HAP-1 (cell line): ENCODE results near the gene GRB10.

Experiments used
- DNase-seq, 2 experiments: peaks; one replicate each; pipeline ENCODE4 v3.0.0-alpha.2; 2016 to 2020; ENCODE audit warnings: low spot score in 2 of 2
- H3K27me3 ChIP-seq: fragments of 250-450 bp; sonication (Bioruptor Pico); 2 replicates; pipeline ENCODE4 v1.5.1; 2020; ENCODE audit warnings: low read depth, mild to moderate bottlenecking, moderate library complexity
- H3K36me3 ChIP-seq: fragments of 250-450 bp; sonication (Bioruptor Pico); replicated peaks from 2 replicates; pipeline ENCODE4 v1.5.1; 2020; ENCODE audit warnings: mild to moderate bottlenecking
- H3K4me1 ChIP-seq: fragments of 250-450 bp; sonication (Bioruptor Pico); 2 replicates; pipeline ENCODE4 v1.5.1; 2020; ENCODE audit warnings: mild to moderate bottlenecking
- H3K4me3 ChIP-seq: fragments of 250-450 bp; sonication (Bioruptor Pico); 2 replicates; pipeline ENCODE4 v1.5.1; 2020; ENCODE audit warnings: mild to moderate bottlenecking, moderate library complexity
- H3K9me3 ChIP-seq: fragments of 250-450 bp; sonication (Bioruptor Pico); 2 replicates; pipeline ENCODE4 v1.5.1; 2020; ENCODE audit warnings: mild to moderate bottlenecking, moderate library complexity
- in situ Hi-C: fragments of 300-500 bp; cut with MboI; formaldehyde crosslinking; loops from 3 replicates; pipeline ENCODE4 v1.14.3; 2020; ENCODE audit warnings: low sequenced_read_pairs, inconsistent platforms, mixed read lengths

The GRB10 gene

DNA sequence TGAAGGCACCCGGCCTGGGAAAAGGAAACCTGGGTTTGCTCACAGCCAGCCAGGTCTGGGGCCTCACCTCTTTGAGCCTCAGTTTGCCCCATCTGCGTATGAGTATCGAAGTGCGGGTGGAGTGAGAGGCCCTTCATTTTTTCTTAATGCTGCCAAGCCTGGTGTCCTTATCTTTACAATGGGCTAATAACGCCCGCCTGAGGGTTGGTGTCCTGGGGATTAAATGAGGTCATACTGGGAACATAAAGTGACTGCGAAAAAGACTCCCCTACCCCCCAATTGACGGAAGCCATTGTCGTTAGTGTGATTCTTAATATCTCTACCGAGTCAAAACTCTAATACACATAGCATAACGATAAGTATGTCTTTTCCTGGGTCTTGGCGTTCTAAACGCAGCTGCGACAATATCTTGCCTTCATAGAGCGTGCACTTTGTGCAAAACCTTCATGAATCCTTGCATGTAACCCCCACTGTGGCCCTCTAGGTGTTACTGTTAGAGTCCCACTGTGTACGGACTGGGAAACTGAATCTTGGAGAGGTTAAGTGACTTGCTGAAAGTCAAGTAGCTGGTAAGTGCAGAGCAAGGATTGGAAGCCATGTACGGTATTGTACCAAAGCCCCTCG lies 11.4 kb upstream of the GRB10 start:
- peaks cover 3% of the 10 kb centered on the region for H3K9me3 ChIP-seq
- peaks cover 13% of the 10 kb centered on the region for H3K4me1 ChIP-seq
- peak overlapping the region; percentile 35 for H3K4me3 ChIP-seq
- DNase-seq = no peak
- in situ Hi-C loops = no loop called here
- H3K27me3 ChIP-seq = no peaks in the 10 kb centered on the region
- H3K36me3 ChIP-seq = no peaks in the 10 kb centered on the region

DNA sequence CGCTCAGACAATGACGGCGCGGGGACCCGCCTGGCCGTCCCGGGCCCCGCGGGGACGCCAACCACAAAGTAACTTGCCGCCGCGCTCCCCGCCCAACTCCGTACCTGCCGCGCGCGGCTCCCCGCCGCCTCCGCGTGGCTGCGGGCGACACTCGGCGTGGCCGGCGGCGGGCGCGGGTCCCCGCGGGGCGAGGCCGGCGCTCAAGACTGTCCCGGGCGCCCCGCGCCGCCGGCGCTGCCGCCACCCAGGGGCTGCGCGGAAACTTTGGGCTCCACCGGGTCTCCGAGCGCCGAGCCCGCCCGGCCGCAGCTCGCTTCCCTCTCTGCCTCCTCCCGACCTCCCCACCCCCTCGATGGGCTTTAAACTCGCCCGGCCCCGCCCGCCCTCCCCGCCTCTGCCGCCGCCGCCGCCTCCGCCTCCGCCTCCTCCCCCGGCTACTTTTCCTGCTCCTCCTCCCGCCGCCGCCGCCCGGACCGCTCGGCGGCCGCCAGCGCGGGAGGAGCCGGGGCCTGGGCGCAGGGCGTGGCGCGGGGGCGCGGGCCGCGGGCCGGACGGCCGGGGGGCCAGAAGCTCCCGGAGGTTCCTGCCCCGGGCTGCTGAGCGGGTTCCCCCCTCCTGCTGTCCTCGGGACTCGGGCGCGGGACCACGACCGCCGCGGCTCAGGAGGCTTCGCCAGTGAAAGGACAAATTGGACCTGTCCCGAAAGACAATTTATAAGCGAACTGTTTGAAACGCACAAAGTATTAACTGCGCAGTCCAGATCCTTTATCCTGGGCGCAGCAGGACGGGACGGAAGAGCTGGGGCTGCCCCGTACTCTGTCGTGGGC lies 10.6 kb upstream of the GRB10 start:
- peaks cover 13% of the 10 kb centered on the region for H3K4me1 ChIP-seq
- in situ Hi-C loops = no loop called here
- H3K36me3 ChIP-seq = peaks cover 2% of the 10 kb centered on the region; the same call in 1 of the 2 replicates
- H3K9me3 ChIP-seq = peaks cover 5% of the 10 kb centered on the region
- peak; percentile 60 to 84 for DNase-seq
- peak overlapping the region; percentile 60 for H3K4me3 ChIP-seq
- H3K27me3 ChIP-seq = no peaks in the 10 kb centered on the region

DNA sequence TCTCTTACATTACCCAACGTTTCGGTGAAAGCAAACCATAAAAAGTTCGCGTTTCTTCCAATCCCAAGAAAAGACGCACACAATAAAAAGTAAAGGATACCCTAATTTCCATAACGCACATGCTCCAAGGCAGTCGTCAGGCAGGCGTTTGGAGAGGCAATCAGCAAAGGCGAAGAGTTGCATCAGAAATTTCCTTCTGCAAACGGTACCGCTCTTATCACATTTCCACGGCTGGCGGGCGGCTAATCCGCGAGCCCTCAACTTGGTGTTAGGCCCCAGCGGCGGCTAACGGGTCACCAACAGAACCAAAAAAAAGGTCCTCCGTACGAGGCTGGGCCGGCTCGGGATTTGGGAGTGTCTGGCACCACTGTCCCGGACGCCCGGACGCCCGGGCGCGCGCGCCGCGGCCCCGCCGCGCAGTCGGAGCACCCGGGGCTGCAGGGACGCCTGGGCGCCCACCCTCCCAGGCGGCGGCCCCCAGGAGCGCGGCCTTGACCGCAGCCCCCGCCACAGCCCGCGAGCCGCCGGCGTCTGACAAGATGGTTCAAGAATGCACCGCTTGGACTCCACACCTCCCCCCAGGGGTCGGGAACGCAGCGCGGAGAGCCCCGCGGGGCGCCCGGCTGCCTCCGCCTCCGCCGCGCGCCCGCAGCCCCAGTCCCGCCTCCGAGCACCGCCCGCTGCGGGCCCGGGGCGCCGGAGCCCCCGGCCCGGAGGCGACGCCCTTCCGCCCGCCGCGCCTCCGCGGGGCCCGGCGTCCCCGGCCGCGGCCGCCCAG lies 9.8 kb upstream of the GRB10 start:
- Histone ChIP-seq H3K4me3 (peak overlapping the region; percentile 60), H3K27me3 (no peaks in the 10 kb centered on the region), H3K36me3 (peaks cover 2% of the 10 kb centered on the region; the same call in 1 of the 2 replicates), H3K9me3 (peaks cover 5% of the 10 kb centered on the region), H3K4me1 (peaks cover 13% of the 10 kb centered on the region)
- in situ Hi-C loops = no loop called here
- peak; percentile 57 to 64 for DNase-seq

DNA sequence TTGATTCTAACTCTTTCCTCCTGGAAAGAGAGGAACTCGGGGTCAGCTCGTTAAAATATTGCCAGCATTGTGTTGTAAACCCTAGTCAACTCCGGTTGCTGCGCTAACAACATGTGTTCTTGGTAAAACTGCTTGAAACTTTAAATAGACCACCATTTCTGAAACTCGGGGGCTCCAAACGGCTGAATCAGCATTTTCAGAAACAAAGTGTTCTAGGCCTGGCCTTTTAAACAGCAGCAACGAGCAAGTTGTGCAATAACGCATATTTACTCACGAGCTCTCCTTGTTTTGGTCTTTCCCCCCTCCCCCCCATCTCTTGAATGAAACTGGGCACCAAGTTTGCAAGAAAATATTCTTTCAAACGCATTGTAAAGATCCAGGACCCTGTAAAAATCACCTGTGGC lies 9.2 kb upstream of the GRB10 start:
- in situ Hi-C loops = no loop called here
- Histone ChIP-seq H3K36me3 (peaks cover 2% of the 10 kb centered on the region; the same call in 1 of the 2 replicates), H3K4me1 (peaks cover 13% of the 10 kb centered on the region), H3K4me3 (peak overlapping the region; percentile 60), H3K9me3 (peaks cover 5% of the 10 kb centered on the region), H3K27me3 (no peaks in the 10 kb centered on the region)
- DNase-seq = peak; percentile 15 to 24

DNA sequence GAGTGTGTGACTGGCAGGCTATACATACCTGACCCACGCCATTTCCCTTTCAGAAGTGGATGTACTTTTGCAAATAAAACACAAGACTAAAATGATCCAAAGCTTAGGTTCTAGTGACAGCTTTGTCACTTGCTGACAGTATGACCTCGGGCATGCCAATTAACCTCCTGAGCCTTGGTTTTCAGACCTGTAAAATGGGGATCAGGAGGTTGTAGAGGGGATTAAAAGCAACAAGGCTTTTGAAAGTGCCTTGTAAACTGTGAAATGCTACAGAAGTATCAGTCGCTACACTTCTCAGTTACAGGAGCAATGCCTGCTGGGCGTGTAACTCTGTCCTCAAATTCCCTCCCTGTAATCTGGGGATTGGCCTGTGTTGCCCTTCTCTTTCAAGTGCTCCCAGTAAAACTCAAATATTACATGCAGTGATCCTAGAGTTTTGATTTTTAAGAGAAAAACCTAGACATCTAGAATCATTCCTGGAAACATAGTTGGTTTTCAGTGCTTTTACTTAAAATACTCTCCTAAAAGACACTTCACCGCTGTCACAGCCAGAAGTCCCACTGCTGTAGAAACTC lies 8.8 kb upstream of the GRB10 start:
- H3K36me3 ChIP-seq = peaks cover 2% of the 10 kb centered on the region; the same call in 1 of the 2 replicates
- peak; percentile 25 to 51 for DNase-seq
- peak overlapping the region; percentile 60 for H3K4me3 ChIP-seq
- in situ Hi-C loops = no loop called here
- peaks cover 5% of the 10 kb centered on the region for H3K9me3 ChIP-seq
- H3K27me3 ChIP-seq = no peaks in the 10 kb centered on the region
- H3K4me1 ChIP-seq = peaks cover 13% of the 10 kb centered on the region

DNA sequence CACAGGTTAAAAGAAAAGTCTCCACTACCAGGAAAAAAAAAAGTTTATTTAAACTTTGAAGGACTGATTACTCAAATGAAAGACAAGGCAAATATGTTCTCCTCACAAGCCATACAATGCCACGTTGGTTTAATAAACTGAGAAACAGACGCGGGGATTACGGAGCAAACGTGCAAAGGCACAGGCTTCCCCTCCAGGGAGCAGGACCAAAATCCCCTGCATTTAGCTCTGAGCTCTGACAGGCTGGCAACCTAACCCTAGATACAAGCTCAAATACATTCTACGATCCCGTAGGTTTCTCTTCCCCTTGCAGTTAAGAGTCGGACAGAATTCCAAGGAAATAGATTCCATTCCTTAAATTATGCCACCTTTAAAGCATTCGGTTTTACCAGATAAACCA lies 7.7 kb upstream of the GRB10 start:
- peaks cover 5% of the 10 kb centered on the region for H3K9me3 ChIP-seq
- no peaks in the 10 kb centered on the region for H3K27me3 ChIP-seq
- in situ Hi-C loops = no loop called here
- H3K4me1 ChIP-seq = peaks cover 13% of the 10 kb centered on the region
- DNase-seq = no peak
- no peak overlapping the region for H3K4me3 ChIP-seq
- peaks cover 2% of the 10 kb centered on the region; the same call in 1 of the 2 replicates for H3K36me3 ChIP-seq

DNA sequence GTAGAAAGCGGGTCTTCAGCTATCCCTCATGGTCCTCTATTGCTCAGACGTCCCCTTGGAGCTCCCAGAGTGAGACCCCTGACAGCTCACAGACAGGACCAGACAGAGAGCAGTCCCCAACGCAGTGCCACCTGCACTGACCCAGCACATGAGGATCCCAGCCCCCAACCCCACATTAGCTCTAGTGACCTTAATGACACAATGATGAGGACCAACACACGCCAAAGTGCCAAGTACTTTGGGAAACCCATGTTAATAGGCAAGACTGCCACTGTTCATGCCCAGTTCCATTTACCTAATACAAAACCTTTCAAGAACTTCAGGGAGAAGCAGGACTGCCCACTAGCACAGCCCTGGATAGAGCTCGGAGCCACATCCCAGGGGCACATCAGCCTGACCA lies 5.7 kb upstream of the GRB10 start:
- in situ Hi-C loops = loop anchor here (10.0 kb wide), 1 partner anchor 366 kb away; no protein-coding TSS in a partner anchor
- H3K4me1 ChIP-seq = peaks cover 19% of the 10 kb centered on the region
- DNase-seq = no peak
- H3K36me3 ChIP-seq = peaks cover 2% of the 10 kb centered on the region; the same call in 1 of the 2 replicates
- H3K27me3 ChIP-seq = no peaks in the 10 kb centered on the region
- peaks cover 5% of the 10 kb centered on the region for H3K9me3 ChIP-seq
- H3K4me3 ChIP-seq = no peak overlapping the region

DNA sequence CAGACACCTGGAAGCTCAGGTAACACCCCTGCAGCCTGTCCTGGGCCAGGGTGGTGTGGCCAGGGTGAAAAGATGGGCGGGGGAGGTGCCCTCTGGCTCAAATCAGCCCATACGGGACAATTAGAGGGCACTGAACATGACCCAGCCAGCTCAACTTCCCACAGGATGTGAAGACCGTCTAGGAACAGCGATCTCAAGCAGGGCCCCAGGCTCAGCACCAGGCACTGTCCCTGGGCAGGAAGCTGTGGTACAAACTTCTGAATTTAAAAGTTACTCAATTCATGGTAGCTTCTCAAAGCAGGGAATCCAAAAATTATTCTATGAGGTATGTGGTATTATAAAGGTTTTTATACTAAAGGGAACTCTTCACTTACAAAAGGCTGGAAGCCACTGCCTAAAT lies 5.1 kb upstream of the GRB10 start:
- Histone ChIP-seq H3K36me3 (peaks cover 2% of the 10 kb centered on the region; the same call in 1 of the 2 replicates), H3K27me3 (no peaks in the 10 kb centered on the region), H3K9me3 (peaks cover 5% of the 10 kb centered on the region), H3K4me3 (no peak overlapping the region), H3K4me1 (peaks cover 20% of the 10 kb centered on the region)
- in situ Hi-C loops = loop anchor here (10.0 kb wide), 1 partner anchor 367 kb away; no protein-coding TSS in a partner anchor
- no peak for DNase-seq

DNA sequence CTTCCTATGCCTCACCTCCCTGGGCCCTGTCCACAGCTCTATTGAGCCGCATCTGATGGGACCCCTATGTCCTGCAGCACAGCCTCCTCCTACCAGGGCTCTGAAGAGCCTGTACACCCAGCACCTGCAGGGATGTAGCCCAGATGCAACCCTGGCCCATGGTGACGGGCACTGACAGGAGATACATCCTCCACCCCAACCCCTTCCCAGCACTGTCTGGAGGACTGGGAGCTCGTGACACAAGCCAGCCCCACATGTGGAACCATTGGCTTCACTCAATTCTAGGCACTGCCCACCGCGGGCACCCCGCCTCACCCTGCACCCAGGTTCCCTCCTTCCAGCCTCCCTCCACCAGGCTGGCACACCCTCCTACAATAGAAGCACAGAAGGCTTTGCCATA lies 2.6 kb upstream of the GRB10 start:
- in situ Hi-C loops = loop anchor here (10.0 kb wide), 1 partner anchor 369 kb away; no protein-coding TSS in a partner anchor
- DNase-seq = no peak
- Histone ChIP-seq H3K4me1 (peaks cover 14% of the 10 kb centered on the region), H3K27me3 (no peaks in the 10 kb centered on the region), H3K36me3 (peaks cover 2% of the 10 kb centered on the region; the same call in 1 of the 2 replicates), H3K9me3 (peaks cover 5% of the 10 kb centered on the region), H3K4me3 (no peak overlapping the region)

DNA sequence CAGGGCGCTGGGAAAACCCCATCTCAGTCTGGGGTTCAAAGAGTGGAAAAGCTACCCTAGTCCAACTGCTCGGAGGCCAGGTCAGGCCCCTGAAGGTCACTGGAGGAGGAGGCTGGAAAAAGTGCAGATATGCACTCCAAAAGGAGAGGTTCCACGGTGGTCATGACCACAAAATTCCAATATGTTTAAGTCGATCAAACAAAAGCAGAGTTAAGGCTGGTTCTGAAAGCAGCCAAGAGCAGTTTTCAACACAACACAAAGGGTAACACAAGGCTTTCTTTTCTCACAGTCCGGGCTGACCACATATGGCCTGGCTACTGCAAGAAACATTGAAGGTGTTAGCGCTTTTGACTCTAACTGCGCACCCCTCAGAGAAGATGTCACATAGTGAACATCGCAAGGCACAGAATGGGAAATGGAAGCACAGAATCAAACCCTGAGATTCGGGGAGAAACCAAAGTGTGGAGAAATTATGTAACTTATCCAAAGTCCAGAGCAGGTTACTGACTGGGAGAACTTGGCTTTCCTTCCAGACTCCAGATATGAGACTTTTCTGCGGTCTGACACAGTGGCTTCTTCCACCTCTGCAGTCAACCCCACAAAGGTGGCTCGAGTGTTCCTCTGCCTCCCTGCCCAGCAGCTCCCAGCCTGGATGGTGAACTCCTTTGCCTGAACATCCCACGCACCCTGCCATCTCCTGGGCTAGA lies 1.3 kb upstream of the GRB10 start:
- Histone ChIP-seq H3K4me1 (peaks cover 12% of the 10 kb centered on the region), H3K36me3 (peaks cover 2% of the 10 kb centered on the region; the same call in 1 of the 2 replicates)
- in situ Hi-C loops = loop anchor here (10.0 kb wide), 1 partner anchor 371 kb away; no protein-coding TSS in a partner anchor

DNA sequence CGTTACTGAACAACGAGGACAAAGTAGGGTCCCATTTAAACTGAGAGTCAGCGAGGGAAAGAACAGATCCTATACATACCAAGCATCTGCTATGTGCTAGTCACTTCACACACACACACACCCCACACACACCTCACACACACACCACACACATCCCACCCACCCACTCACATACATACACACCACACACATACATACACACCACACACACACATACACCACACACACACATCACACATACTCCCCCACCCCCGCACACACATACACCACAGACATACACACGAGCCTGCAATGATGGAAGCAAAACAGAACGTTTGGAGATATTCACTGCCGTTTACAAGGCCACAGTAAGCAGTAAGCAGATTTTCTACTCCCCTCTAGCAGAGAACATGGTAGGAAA lies 607 bp upstream of the GRB10 start:
- Histone ChIP-seq H3K27me3 (no peaks in the 10 kb centered on the region), H3K36me3 (no peaks in the 10 kb centered on the region), H3K9me3 (no peaks in the 10 kb centered on the region), H3K4me1 (peaks cover 12% of the 10 kb centered on the region), H3K4me3 (peak overlapping the region; percentile 49)
- in situ Hi-C loops = loop anchor here (10.0 kb wide), 1 partner anchor 371 kb away; no protein-coding TSS in a partner anchor
- no peak for DNase-seq

More for the DNA sequence above, 1.3 kb upstream of the GRB10 start:
- Histone ChIP-seq H3K9me3 (peaks cover 1% of the 10 kb centered on the region; the same call in 1 of the 2 replicates), H3K27me3 (no peaks in the 10 kb centered on the region), H3K4me3 (peak overlapping the region; percentile 49; the same call in 1 of the 2 replicates)
- no peak for DNase-seq

DNA sequence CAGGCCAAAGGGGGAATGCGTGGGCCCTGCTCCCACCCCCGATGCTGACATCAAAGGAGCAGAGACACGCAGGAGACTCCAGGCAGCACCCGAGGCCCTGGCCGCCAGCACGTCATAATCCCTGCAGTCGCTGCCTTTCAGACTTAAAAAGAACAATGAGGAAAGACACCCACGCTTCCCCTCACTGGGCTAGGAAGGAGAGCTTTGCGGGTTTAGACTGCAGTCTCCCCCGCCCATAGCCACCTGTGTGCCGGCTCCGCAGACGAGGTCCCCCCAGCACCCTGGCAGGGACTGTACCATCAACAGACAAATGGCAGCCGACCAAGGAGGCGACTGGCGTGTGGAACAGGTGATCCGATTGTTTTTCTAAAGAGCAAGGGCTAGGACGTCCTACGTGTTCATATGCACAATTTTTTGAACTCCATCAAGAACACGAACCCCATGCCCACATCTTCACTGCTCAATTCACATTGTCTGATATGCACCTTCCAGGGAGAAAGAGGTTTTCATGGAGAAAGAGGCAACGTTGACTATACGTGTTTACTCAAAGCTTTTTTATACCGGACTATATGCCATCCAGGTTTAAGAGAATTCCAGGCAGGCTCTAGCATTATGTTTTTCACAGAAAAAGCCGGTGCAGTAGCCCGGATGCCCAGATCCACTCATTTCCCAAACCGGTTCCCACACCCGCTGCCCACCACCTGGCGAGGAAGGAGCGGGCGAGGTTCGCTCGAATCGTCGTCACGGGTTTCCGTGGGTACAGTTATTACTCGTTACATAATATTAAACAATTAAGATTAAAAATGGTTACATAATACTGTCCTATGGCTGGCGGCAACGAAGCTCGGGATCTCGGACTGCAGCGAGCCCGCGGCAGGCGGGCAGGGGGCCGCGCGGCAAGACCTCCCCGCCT lies 1.1 kb downstream of the GRB10 start:
- Histone ChIP-seq H3K4me3 (peak overlapping the region; percentile 30), H3K27me3 (no peaks in the 10 kb centered on the region), H3K36me3 (no peaks in the 10 kb centered on the region), H3K4me1 (peaks cover 14% of the 10 kb centered on the region), H3K9me3 (no peaks in the 10 kb centered on the region)
- in situ Hi-C loops = loop anchor here (10.0 kb wide), 1 partner anchor 373 kb away; no protein-coding TSS in a partner anchor
- DNase-seq = peak; percentile 71 to 76
